GM23338 (cell line): ENCODE results near the gene RTN4RL1. TPM values are rescaled to one million over a fixed set of nuclear protein-coding genes. Genes with fewer than 3 reads are reported as not detected.

Source experiments
- ATAC-seq: fragments of 200-7000 bp; cut with Tn5 transposase; 3 replicates; pipeline ENCODE4 v1.9.1; 2020
- DNase-seq: peaks from one replicate; pipeline ENCODE4 v3.0.0-alpha.2; 2015; ENCODE audit warnings: low spot score
- H2AFZ ChIP-seq: fragments of 200-600 bp; sonication (generic); 2 replicates; pipeline ENCODE4 v1.8.0; 2016; ENCODE audit warnings: antibody characterized with exemption, mild to moderate bottlenecking, moderate library complexity
- H3F3A ChIP-seq: fragments of 200-600 bp; sonication (generic); replicated peaks from 2 replicates; pipeline ENCODE4 v1.8.0; 2017; ENCODE audit warnings: antibody characterized with exemption, mixed run types, low read depth
- H3K27ac ChIP-seq: fragments of 200-600 bp; sonication (generic); 2 replicates; pipeline ENCODE4 v1.6.1; 2016; ENCODE audit warnings: low read depth
- H3K27me3 ChIP-seq: fragments of 200-600 bp; sonication (generic); 2 replicates; pipeline ENCODE4 v1.8.0; 2016; ENCODE audit warnings: mild to moderate bottlenecking, mixed run types, moderate library complexity; ENCODE audit not compliant: insufficient read depth
- H3K36me3 ChIP-seq: fragments of 200-600 bp; sonication (generic); 2 replicates; pipeline ENCODE4 v1.8.0; 2016; ENCODE audit warnings: mild to moderate bottlenecking; ENCODE audit not compliant: insufficient read depth
- H3K4me1 ChIP-seq: fragments of 200-600 bp; sonication (generic); 2 replicates; pipeline ENCODE4 v1.8.0; 2016; ENCODE audit warnings: mild to moderate bottlenecking, moderate library complexity; ENCODE audit not compliant: insufficient read depth
- H3K4me2 ChIP-seq: fragments of 200-600 bp; sonication (generic); 2 replicates; pipeline ENCODE4 v1.7.1; 2017; ENCODE audit warnings: mixed run types
- H3K4me3 ChIP-seq: fragments of 200-600 bp; sonication (generic); 2 replicates; pipeline ENCODE4 v1.6.1; 2016; ENCODE audit warnings: mixed run types
- H3K79me2 ChIP-seq: fragments of 200-600 bp; sonication (generic); replicated peaks from 2 replicates; pipeline ENCODE4 v1.8.0; 2017; ENCODE audit warnings: mild to moderate bottlenecking; ENCODE audit not compliant: insufficient read depth
- H3K9me2 ChIP-seq: fragments of 200-600 bp; sonication (generic); 2 replicates; pipeline ENCODE4 v1.8.0; 2017; ENCODE audit not compliant: insufficient read depth
- H4K20me1 ChIP-seq: fragments of 200-600 bp; sonication (generic); replicated peaks from 2 replicates; pipeline ENCODE4 v1.8.0; 2017; ENCODE audit warnings: mild to moderate bottlenecking; ENCODE audit not compliant: insufficient read depth
- H3K27ac Mint-ChIP-seq: 2 replicates; pipeline ENCODE4 v1.8.0; 2020; ENCODE audit warnings: inconsistent platforms, mild to moderate bottlenecking, moderate library complexity, mixed read lengths
- H3K27me3 Mint-ChIP-seq: 3 replicates; pipeline ENCODE4 v1.8.0; 2022; ENCODE audit warnings: low read depth, mild to moderate bottlenecking, moderate library complexity, mixed read lengths, inconsistent platforms; ENCODE audit not compliant: insufficient read depth, poor library complexity
- H3K36me3 Mint-ChIP-seq: 3 replicates; pipeline ENCODE4 v1.8.0; 2021; ENCODE audit warnings: low read depth, mild to moderate bottlenecking, inconsistent platforms, moderate library complexity, mixed read lengths
- H3K4me1 Mint-ChIP-seq: 3 replicates; pipeline ENCODE4 v1.8.0; 2020; ENCODE audit warnings: mild to moderate bottlenecking, inconsistent platforms, mixed read lengths
- H3K4me3 Mint-ChIP-seq: 3 replicates; pipeline ENCODE4 v1.8.0; 2021; ENCODE audit warnings: moderate library complexity, mild to moderate bottlenecking, inconsistent platforms, mixed read lengths
- H3K9me3 Mint-ChIP-seq: 3 replicates; pipeline ENCODE4 v1.8.0; 2020; ENCODE audit warnings: moderate library complexity, mild to moderate bottlenecking, inconsistent platforms, mixed read lengths
- CREB1 ChIP-seq: fragments of 250-450 bp; sonication (Bioruptor Pico); IDR thresholded peaks from 2 replicates; pipeline ENCODE4 v1.5.0; 2020; ENCODE audit warnings: low read depth, mild to moderate bottlenecking, moderate library complexity
- CTCF ChIP-seq, 2 experiments: fragments of 200-600 bp in 1 of 2; sonication (generic) in 1 of 2; conservative IDR thresholded peaks; 2 replicates each; pipeline versions ENCODE4 v1.5.1 to v1.6.1; 2016 to 2017; ENCODE audit warnings: antibody characterized with exemption in 2 of 2, low read depth in 2 of 2, mild to moderate bottlenecking in 2 of 2, moderate library complexity in 1 of 2
- ETS1 ChIP-seq: IDR thresholded peaks from 2 replicates; pipeline ENCODE4 v1.6.1; 2016; ENCODE audit warnings: antibody characterized with exemption
- EZH2 ChIP-seq: fragments of 200-600 bp; sonication (generic); IDR thresholded peaks from one replicate; pipeline ENCODE4 v1.8.0; 2017; ENCODE audit warnings: antibody characterized with exemption, mild to moderate bottlenecking, low read depth; ENCODE audit not compliant: unreplicated experiment
- EZH2phosphoT487 ChIP-seq: fragments of 200-600 bp; sonication (generic); IDR thresholded peaks from one replicate; pipeline ENCODE4 v1.8.1; 2018; ENCODE audit warnings: antibody characterized with exemption; ENCODE audit not compliant: unreplicated experiment
- JUNB ChIP-seq: IDR thresholded peaks from one replicate; pipeline ENCODE4 v1.6.1; 2016; ENCODE audit warnings: antibody characterized with exemption; ENCODE audit not compliant: unreplicated experiment
- NANOG ChIP-seq: IDR thresholded peaks from 2 replicates; pipeline ENCODE4 v1.6.1; 2016; ENCODE audit warnings: antibody characterized with exemption, borderline replicate concordance
- POLR2AphosphoS5 ChIP-seq: IDR thresholded peaks from 2 replicates; pipeline ENCODE4 v1.6.1; 2016; ENCODE audit warnings: antibody characterized with exemption, low read depth
- STAT1 ChIP-seq: IDR thresholded peaks from one replicate; pipeline ENCODE4 v1.6.1; 2016; ENCODE audit warnings: antibody characterized with exemption; ENCODE audit not compliant: unreplicated experiment
- ZNF114 ChIP-seq: fragments of 250-450 bp; sonication (Bioruptor Pico); IDR thresholded peaks from 2 replicates; pipeline ENCODE4 v1.5.0; 2020; ENCODE audit warnings: mild to moderate bottlenecking, moderate library complexity
- ZNF331 ChIP-seq: fragments of 250-450 bp; sonication (Bioruptor Pico); IDR thresholded peaks from 2 replicates; pipeline ENCODE4 v1.5.0; 2020; ENCODE audit warnings: low read depth, mild to moderate bottlenecking, moderate library complexity
- ZNF462 ChIP-seq: fragments of 250-450 bp; sonication (Bioruptor Pico); IDR thresholded peaks from 2 replicates; pipeline ENCODE4 v1.5.0; 2020; ENCODE audit warnings: mild to moderate bottlenecking, moderate library complexity
- polyA plus RNA-seq: library from polyadenylated mRNA; unstranded; fragments of >200 nt; fragmentation: Nextera tagmentation; extraction: Ambion mirVana; gene quantifications from 2 replicates; pipeline ENCODE4 v1.2.1, GENCODE V29; 2016
- total RNA-seq: library from RNA; depleted of rRNA; stranded (reverse); fragments of >200 nt; shearing (Covaris generic); gene quantifications from 2 replicates; pipeline ENCODE4 v1.2.3, GENCODE V29; 2014
- TF ChIP-seq, protein P1 (sequence below): IDR thresholded peaks from one replicate; pipeline ENCODE4 v1.6.1; 2018; ENCODE audit warnings: antibody characterized with exemption; ENCODE audit not compliant: unreplicated experiment

Gene RTN4RL1
- total and polyA plus RNA-seq, 2 experiments from 2014 or later, result 0.17 TPM; not detected in 1

DNA sequence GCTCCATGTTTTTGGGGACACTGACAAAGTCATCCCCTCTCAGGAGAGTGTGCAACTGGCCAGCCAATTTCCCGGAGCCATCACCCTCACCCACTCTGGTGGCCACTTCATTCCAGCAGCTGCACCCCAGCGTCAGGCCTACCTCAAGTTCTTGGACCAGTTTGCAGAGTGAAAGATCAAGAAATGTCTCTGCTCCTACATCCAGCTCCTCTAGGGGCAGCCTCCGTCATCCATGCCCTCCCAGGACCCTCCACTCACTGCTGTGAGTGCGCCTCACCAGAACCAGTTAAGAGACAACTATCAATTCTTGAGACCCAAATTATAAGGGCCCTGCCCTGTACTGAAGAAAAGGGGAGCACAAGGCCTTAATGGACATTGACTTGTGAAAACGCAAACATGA lies 17.8 kb upstream of the RTN4RL1 start:
- Histone ChIP-seq H3K36me3 (peaks cover 7% of the 10 kb centered on the region; the same call in 1 of the 2 replicates), H3K27me3 (peaks cover 29% of the 10 kb centered on the region), H3K9me2 (no peaks in the 10 kb centered on the region), H4K20me1 (no peaks in the 10 kb centered on the region; the same call in 1 of the 2 replicates), H3K4me1 (peaks cover 7% of the 10 kb centered on the region), H2AFZ (no peak overlapping the region), H3F3A (peaks cover 10% of the 10 kb centered on the region; the same call in 1 of the 2 replicates), H3K4me2 (peak overlapping the region; percentile 96), H3K79me2 (no peaks in the 10 kb centered on the region), H3K27ac (no peak overlapping the region), H3K4me3 (peak overlapping the region; percentile 87; the same call in 1 of the 2 replicates)
- DNase-seq (no peak), ATAC-seq (no peak)
- Mint-ChIP-seq H3K4me3 (peak overlapping the region; percentile 97), H3K36me3 (peaks cover 16% of the 10 kb centered on the region), H3K27me3 (peaks cover 29% of the 10 kb centered on the region), H3K9me3 (no peaks in the 10 kb centered on the region), H3K27ac (no peak overlapping the region), H3K4me1 (peaks cover 5% of the 10 kb centered on the region; the same call in 2 of the 3 replicates)
- TF ChIP-seq JUNB (no peak), CREB1 (CRISPR knock-in tag) (no peak), EZH2phosphoT487 (no peak), EZH2 (no peak), STAT1 (no peak), POLR2AphosphoS5 (no peak), ZNF462 (CRISPR knock-in tag) (no peak), CTCF (conservative IDR thresholded peaks at IDR 0.05; ENCODE audit: low read depth in 2 of 2) (no peak), ZNF114 (CRISPR knock-in tag) (no peak), ETS1 (no peak), NANOG (no peak), ZNF331 (CRISPR knock-in tag) (no peak)
- TF ChIP-seq, protein P1, sequence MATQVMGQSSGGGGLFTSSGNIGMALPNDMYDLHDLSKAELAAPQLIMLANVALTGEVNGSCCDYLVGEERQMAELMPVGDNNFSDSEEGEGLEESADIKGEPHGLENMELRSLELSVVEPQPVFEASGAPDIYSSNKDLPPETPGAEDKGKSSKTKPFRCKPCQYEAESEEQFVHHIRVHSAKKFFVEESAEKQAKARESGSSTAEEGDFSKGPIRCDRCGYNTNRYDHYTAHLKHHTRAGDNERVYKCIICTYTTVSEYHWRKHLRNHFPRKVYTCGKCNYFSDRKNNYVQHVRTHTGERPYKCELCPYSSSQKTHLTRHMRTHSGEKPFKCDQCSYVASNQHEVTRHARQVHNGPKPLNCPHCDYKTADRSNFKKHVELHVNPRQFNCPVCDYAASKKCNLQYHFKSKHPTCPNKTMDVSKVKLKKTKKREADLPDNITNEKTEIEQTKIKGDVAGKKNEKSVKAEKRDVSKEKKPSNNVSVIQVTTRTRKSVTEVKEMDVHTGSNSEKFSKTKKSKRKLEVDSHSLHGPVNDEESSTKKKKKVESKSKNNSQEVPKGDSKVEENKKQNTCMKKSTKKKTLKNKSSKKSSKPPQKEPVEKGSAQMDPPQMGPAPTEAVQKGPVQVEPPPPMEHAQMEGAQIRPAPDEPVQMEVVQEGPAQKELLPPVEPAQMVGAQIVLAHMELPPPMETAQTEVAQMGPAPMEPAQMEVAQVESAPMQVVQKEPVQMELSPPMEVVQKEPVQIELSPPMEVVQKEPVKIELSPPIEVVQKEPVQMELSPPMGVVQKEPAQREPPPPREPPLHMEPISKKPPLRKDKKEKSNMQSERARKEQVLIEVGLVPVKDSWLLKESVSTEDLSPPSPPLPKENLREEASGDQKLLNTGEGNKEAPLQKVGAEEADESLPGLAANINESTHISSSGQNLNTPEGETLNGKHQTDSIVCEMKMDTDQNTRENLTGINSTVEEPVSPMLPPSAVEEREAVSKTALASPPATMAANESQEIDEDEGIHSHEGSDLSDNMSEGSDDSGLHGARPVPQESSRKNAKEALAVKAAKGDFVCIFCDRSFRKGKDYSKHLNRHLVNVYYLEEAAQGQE, result no peak
